Stimulated activated CD4-positive, alpha-beta T cell treated with anti-CD3 and anti-CD28 coated beads, Interleukin-4, amount 100 ng/mL, for 48 hours (primary cell): Measurements from ENCODE around the gene GABRA5.

Experiments used
- DNase-seq, 2 donors: peaks; one replicate each; pipeline ENCODE4 v3.0.0-alpha.2; 2020; ENCODE audit warnings: low read depth in 2 of 2

GABRA5 gene

DNA sequence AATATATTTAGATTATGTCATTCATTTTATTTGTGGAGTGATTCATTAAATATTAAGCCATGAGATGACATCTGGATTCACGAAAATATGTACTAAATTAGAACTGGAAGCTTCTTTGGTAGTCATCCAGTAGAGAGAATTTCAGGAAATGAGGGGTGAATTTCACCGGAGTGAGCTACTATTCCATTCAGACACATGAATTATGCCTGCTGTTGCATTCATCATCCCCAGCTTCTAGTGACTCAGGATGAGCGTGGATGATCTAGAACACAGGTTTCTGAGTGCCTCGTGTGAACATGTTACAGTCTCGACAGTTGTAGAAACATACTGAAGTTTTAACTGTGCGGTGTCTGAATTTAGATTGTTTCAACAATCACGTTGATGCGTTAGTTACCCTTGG lies 61.2 kb downstream of the GABRA5 start:
- no peak for DNase-seq

DNA sequence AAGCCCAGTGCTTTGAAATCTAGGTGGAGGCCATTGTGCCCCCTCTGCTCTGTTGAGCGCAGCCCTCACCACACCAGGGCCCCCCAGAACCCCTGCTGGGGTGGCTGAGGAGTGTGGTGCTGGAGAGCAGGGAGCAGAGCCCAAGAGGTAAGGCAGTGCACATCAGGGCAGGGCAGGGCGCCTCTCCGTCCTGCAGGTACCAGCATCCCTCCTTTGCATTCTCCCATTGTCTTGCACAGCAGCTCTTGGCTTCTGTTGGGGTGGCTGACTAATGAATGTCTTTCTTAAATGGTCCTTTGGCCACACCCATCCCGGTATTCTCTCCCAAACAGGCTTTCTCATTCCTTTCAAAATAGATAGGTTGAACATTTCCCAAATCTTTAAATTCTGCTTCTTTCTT lies 62.7 kb downstream of the GABRA5 start:
- no peak for DNase-seq

DNA sequence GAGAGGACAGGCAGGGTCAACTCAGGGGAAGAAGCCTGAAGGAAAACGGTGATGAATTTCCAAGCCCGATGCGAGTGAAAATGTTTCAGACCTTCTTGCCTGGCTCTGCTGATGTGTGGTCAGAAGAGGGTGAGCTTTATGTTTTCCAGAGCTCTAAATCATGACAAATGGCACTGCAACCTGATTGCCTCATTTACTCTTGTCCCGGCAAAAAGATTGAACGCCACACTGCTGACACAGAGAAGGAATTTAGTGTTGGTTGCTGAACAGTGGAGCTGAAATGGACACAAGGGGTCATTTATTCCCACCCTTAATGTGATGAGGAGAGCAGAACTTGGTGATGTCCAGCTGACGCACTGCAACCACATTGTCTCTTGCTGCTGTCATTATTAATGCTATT lies 68.0 kb downstream of the GABRA5 start:
- no peak for DNase-seq

DNA sequence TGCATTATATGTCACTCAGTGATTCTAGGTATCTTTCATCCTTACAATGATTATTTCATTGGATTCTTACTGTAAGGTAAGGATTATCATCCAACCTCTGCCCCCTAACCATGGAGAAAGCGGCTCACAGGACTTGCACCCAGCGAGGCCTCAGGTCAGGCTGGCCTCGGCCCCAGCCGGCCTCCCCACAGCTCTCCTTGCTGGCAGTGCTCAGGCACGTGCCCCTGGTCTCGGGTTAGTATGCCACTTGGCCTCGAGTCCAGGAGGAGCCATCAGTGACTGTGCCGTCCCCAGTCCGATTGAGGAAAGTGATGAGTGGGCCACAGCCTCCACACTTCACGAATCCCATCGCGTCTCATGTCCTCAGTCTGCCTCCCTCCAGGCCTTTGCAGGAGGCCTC lies 68.5 kb downstream of the GABRA5 start:
- DNase-seq = no peak

DNA sequence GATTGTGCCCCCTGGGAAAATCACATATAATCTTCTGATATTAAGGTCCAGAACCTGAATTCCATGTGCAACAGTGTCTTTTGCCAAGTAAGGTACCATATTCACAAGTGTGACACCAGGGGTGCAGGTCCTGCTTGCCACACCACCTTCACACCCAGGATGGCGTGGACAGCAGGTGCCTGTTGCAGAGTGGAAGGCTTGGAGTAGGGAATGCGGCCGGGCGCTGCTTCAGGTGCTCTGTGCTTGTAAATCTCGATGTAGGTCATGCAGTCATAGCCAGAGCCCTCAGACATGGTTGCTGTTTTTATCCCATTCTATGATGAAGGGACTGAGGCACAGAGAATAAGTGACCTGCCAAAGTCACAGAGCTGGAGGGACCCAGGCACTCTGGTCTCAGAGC lies 69.6 kb downstream of the GABRA5 start:
- no peak for DNase-seq

DNA sequence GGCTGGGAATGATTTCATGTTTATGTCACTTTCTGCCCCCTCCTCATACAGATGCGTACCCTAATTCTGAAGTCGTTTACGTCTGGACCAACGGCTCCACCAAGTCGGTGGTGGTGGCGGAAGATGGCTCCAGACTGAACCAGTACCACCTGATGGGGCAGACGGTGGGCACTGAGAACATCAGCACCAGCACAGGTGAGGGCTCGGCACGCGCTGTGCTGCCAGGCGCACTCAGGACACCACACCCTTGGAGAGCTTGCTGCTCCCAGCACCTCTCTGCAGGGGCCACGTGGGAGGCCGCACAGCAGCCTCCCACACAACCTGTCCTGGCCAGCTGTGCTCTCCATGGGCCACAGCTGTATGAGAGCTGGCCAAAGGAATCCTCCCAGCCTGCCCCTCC lies 70.3 kb downstream of the GABRA5 start:
- DNase-seq = no peak

DNA sequence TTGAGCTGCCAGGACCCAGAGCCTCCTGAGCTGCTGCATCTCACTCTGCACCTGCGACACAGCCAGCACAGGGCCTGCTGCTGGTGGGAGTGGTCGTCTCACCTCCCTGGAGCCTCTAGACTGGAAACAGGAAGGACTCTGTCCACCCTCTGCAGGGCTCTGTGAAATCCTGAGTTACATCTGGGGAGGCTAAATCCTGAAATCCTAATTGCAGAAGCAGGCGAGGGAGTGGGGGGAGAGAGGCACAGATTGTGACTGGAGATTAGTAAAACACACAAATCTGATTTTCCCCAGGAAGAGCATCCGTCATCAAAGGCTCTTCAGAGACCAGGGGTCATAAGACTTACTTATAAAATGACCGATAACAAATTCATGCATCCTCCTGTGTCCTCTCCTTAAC lies 72.5 kb downstream of the GABRA5 start:
- no peak for DNase-seq

DNA sequence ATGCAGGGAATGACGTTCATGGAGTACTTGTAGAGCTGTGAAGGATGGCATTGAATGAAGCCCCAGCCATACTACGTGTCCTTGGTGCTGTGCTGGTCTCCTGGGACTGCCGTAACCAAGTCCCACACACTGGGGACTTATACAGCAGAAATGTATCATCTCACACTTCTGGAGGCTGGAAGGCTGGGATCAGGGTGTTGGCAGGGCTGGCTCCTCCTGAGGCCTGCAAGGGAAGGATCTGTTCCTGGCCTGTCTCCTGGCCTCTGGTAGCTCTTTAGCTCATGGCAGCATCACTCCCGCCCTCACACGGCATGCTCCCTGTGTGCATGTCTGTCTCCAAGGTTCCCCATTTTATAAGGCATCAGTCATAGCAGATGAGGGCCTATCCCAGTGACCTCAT lies 74.6 kb downstream of the GABRA5 start:
- DNase-seq = no peak

DNA sequence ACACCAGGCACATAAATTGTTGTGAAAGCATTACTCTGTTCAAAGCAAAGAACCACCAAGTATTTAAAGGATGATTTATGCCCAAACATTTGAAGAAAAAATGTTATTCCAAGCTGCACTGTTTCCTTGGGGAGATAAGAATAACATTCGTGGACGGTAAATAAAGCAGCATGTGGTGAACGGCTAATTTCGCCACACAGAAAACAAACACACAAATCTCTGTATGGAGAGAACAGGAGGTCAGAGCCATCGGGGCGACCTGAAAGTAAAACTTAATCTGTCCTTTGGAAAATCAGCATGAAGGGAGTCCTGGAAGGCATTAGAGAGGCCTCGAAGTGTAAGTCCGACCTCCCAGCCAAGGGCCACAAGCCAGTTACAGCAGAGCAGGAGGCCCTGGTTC lies 77.0 kb downstream of the GABRA5 start:
- no peak for DNase-seq

DNA sequence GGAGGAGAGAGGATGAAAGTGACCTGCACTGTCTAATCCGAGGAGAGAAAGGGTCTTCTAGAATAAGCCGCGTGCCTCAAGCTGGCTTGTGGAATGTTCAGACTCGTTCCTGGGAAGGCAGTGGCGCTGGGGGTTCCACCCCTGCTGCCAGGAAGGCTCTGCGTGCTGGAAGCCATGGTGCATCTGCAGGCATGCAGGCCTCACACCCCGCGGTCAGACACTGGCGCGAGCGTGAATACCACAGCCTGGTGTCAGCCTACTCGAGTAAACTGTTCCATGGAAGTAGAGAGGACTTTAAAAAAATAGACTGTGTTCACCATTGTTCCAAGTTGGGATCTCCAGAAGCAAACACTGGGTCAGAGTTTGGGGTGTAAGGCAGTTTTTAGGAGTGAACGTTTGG lies 78.2 kb downstream of the GABRA5 start:
- DNase-seq = no peak

DNA sequence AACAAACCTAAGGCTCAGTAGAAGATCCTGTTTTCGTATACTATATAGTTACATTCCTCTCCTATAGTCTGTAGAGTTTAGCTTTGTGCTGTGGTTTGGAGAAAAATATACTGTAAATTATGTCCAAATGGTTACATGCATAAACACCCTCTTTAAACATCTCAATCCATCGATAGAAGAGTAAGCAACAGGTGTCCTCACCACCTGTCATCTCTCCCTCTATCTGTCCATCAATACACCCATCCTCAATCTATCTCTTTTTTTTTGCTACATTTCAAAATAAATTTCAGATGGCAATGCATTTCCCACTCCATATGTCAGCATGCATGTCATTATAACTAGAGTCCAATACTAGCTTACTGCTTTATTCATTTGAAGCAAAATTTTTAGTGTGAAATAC lies 83.1 kb downstream of the GABRA5 start:
- no peak for DNase-seq

DNA sequence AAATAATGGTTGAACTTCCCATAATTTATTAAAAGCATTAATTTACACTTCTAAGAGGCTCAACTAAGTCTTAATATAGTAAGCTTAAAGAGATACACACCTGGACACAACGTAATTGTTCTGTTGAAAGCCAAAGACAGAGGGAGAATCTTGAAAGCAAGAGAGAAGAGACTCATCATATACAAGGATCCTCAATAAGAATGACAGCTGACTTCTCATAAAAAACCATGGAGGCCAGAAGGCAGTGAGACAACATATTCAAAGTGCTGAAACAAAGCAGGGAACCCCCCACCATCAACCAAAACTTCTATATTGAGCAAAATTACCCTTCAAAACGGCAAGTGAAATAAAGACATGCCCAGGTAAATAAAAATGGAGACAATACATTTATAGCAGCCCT lies 87.5 kb downstream of the GABRA5 start:
- no peak for DNase-seq

DNA sequence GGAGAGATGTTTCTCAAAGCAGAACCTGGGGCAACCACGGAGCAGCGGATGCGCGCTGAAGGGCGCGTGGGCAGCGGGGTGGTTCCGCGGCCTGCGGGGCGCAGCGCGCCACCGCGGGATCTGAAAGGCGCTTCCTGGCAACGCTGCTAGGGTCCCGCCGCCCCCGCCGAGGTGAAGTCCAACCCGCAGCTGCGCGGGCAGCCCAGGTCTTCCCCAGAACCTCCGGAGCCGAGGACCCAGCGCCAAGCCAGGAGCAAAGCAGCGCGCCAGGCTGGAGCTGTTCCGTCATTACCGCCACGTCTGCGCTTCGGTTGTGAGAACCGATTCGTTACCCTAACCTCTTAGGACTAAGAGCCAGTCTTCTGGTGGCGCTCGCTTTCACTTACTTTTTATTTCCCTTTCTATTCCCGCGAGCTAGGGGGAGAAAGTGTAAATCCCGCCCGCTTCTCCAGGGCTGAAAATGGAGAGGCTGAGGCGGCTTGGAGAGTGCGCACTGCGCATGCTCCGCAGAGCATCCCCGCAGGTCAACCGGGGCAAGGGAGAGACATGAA lies 100.9 kb downstream of the GABRA5 start:
- DNase-seq = no peak

DNA sequence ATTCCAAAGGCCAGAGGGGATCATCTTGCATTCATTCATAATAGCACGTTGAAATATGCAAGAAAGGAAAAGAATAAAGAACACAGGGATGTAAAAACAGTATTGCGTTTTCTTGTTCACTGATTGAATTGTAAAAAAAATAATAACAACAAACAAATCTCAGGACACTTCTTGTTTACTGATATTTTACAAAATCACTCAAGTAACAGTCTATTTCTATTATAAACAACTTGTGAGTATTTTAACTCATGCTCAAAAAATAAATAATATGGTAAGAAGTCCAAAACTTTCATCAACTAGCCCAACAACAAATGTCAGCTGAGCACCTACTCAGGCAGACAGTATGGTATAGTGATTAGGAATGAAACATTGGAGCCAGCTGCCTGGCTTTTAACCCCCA lies 101.9 kb downstream of the GABRA5 start:
- no peak for DNase-seq

DNA sequence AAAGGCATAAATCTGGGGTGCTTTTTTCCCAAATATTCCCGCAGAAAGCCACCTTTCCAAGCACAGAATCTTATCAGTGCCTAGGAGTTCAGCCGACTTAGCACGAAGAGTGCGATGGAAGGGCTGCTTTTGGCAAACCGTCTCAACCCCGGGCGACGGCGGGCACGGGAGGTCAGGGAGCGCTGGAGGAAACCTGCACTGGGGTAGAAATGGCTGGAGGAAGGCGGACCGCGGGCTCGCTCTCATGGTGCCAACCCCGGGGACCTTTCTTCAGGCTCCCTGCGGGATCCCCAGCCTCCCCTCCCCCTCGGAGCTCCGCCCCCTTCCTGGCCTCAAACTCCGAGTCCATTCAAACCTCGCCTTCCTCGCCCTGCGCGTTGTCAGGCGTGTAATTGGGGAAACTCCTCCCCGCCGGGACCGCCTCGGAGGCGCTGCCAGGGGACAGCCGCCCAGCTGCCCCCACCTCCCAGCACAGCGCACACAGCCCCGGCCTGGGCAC lies 103.9 kb downstream of the GABRA5 start, which contains the start of gene GABRG3:
Gene GABRG3, plus strand, starts transcription at position 470 of the 499 bp plus-strand sequence.
- DNase-seq = no peak

DNA sequence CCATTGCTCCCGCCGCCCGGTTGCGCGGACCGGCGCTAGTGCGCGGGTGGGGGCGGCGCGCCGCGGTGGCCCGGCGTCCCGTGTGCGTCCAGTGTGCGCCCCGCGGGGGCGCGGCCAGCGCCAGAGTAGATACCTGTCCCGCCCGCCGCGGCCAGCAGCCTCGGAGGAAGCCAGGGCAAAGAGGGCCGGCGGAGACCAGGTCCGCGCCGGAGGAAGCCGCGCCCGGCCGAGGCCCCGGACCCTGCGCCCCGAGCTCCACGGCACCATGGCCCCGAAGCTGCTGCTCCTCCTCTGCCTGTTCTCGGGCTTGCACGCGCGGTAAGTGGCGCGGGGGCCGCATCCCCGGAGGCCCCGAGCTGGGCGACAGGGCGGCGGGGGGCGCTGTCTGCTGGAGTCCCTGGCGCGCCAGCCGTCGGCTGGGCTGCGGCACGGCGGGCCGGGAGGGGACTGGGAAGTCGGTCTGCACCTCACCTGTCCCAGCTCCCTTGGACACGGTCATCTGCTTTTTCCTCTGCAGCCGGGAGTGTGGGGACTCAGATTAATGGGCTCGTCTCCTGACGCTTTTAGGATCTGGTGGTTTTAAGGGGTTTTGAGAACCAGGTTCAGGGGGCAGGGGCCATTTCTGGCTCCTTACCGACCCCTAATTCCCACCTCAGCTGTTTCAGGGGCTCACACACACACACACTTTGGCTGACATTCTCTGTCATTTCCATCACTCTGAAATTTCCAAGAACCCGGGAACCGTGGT lies 104.6 kb downstream of the GABRA5 start:
- no peak for DNase-seq

DNA sequence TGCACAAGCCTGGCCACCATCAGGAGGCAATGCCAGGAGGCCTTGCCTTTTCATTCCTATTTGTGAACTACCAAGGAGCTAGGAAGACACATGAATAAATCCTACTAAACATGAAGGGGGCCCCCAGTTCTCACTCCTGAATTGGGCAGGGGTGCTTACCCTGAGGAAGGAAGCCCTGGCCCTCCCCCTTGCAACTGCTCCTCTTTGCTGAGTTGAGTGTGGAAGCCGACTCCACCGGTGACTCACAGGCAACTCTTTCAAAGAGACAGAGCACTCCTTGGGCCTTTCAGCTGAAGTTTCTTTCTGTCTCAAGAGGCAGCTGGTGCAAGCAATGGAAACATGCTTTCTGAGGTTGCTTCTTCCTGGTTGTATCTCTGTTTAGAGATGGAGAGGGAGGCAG lies 105.8 kb downstream of the GABRA5 start:
- no peak for DNase-seq

DNA sequence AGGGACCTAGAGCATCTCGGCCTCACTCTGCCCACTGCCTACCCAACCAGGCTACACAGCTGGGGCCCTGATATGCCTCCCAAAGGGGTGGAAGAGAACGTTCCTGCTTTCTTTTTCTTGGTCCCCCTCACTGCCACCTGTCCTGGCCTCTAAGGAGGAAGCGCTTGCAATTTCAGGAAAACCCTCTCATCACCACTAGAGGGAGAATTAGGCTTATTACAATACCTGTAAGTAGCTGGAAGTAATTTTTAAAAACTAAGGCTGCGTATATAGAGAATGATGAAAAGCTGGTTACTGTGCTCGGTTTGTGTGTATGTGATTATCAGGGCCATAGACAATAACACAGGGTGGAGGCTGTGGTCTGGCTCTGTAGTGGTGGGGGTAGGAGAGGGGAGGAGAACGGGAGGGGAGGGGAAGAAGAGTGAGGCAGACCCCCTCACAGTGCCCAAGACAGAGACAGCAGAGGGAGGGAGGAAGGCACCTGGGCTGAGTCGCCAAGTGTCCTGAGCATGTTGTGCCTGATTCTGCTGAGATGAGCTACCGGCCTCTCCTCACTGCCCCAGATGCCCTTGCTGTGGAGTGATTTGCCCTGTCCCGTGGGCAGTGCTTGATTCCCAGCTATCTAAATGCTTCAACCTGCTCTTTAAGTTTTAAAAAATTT lies 107.4 kb downstream of the GABRA5 start:
- no peak for DNase-seq

DNA sequence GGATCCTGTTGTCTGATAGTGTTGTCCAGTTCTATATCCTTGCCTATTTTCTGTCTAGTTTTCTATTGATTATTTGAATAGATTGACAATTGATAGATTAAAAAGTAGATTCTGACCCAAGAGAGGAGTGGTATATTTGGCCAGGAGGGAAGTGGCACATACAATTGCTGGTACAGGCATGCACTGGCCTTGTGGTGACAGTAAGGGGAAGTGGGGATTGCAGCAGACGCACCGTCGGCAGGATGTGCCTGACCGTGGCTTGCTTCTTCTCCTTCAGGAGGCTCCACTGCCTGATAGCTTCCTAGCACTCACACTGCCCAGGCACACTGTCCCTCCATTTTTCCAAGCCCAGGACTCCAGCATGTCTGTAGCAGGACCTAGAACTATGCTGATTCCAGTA lies 114.6 kb downstream of the GABRA5 start:
- DNase-seq = no peak

DNA sequence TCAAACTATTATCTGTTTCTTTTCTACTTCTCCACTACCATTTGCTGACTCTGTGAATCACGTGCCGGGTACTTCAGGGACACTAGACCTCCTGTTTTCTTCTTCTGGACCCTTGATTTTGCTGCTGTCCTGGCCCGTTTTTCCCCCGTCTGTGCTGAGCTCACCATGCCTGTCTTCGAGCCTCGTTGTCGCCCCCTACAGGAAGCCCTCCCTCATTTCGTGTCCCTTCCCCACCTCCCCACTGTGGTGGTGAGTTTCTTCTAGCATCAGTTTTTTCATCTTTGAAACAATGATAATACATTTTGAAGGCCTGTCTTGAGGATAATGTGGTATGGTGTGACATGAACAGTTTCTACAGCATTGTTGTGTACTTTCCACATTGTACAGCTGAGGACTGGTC lies 117.0 kb downstream of the GABRA5 start:
- peak in 1 of 2 donors; percentile 2 for DNase-seq

DNA sequence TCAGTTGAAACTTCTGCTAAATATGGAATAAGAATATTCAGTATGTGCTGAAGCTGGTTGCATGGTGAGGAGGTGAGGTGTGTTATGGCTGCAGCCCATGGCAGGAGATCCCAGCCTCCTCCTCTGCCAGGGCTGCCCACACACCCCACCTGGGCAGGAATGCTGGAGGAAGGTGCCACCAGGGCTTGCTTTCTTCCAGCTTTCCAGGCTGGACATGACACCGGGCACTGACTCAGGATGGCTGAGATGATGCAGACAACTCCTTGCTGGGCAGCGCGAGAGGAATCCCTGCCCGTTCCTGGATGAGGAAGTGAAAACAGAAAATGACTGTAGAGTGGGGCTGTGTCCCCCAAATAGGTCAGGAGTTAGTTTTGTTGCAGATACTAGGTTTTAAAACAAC lies 118.2 kb downstream of the GABRA5 start:
- DNase-seq = no peak

DNA sequence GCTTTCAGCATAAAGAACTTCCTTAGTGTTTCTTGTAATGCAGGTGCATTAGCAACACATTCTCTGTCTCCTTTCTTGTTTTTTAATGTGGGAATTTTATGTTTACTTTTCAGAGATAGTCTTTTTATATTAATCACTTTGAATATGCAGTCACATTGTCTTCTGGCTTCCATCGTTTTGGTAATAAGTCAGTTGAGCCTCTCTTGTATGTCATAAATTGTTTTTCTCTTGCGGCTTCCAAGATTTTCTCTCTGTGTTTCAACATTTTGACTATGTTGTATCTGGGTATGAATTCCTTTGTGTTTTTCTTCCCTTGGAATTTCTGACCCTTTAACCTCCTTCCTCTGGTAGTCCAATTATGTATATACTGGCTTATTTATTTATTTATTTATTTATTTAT lies 129.4 kb downstream of the GABRA5 start:
- DNase-seq = no peak
